Measurements from ENCODE around the gene RXFP1. TPM values are rescaled to one million over a fixed set of nuclear protein-coding genes. Genes with fewer than 3 reads are reported as not detected.

RXFP1 gene
- total RNA-seq, 4 donors from 2014 or later: not detected

DNA sequence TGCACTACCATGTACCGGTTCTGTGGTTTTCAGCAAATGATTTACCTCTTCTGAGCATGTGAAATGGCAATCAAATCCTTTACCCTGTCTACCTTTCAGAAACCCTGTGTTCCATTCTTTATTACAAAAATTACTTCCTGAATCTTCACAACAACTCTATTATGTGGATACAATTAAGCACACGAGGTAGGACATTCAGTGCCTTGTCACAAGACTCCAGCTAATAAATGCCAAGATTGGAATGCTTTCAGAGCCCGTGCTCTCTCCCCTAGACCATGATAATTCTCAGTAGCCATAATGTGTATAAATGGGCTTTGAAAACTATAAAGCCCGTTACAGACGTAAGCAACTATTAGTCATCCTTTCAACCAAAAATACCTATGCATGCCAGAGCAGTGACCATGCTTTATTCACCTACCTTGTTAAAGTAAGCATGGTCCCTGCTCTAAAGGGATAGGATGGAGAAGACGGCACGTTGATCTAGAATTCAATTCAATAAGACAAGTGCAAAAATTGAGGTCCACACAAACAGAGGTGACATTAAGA, 2.4 kb downstream of the RXFP1 start:
- TF ChIP-seq, protein P1, sequence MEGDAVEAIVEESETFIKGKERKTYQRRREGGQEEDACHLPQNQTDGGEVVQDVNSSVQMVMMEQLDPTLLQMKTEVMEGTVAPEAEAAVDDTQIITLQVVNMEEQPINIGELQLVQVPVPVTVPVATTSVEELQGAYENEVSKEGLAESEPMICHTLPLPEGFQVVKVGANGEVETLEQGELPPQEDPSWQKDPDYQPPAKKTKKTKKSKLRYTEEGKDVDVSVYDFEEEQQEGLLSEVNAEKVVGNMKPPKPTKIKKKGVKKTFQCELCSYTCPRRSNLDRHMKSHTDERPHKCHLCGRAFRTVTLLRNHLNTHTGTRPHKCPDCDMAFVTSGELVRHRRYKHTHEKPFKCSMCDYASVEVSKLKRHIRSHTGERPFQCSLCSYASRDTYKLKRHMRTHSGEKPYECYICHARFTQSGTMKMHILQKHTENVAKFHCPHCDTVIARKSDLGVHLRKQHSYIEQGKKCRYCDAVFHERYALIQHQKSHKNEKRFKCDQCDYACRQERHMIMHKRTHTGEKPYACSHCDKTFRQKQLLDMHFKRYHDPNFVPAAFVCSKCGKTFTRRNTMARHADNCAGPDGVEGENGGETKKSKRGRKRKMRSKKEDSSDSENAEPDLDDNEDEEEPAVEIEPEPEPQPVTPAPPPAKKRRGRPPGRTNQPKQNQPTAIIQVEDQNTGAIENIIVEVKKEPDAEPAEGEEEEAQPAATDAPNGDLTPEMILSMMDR (IDR thresholded peaks at IDR 0.05 in 4 of 5, conservative IDR thresholded peaks at IDR 0.05 in 1 of 5): no peak
- TF ChIP-seq POLR2A (IDR thresholded peaks at IDR 0.05): no peak
- no peaks in the 10 kb centered on the region for H3K4me1 ChIP-seq
- H3K27ac ChIP-seq: no peak overlapping the region
- ATAC-seq: no peak
- H3K36me3 ChIP-seq: no peaks in the 10 kb centered on the region
- no peak overlapping the region for H3K4me3 ChIP-seq
- DNase-seq: no peak
- intact Hi-C loops (cut with DNase I; ENCODE audit: low total_unique reads) (no loop called here), in situ Hi-C loops (cut with MboI; ENCODE audit: low sequenced_read_pairs in 4 of 4) (no loop called here)
- H3K27me3 ChIP-seq: no peaks in the 10 kb centered on the region
- no peaks in the 10 kb centered on the region for H3K9me3 ChIP-seq

DNA sequence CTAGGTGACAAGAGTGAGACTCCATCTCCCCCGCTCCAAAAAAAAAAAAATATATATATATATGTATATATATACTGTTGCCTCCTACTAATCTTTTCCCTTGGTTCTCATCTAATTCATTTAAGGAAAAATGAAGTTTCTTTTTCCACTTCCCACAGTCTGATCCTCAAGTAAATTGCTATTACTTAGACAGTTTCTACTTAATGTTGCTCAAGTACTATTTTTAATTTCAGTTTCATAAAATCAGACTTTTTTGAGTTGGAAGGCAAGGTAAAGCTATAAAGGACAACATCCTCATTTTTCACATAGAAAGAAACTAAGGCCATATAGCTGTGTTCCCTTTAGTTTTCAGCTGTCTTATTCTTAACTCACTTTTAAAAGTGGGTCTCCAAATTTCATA, 5.8 kb downstream of the RXFP1 start:
- in situ Hi-C loops (cut with MboI; ENCODE audit: low sequenced_read_pairs in 4 of 4): no loop called here
- Histone ChIP-seq H3K4me3 (no peak overlapping the region), H3K4me1 (no peaks in the 10 kb centered on the region), H3K27ac (no peak overlapping the region), H3K36me3 (no peaks in the 10 kb centered on the region), H3K27me3 (no peaks in the 10 kb centered on the region), H3K9me3 (no peaks in the 10 kb centered on the region)
- ATAC-seq (no peak), DNase-seq (no peak)
- TF ChIP-seq, protein P1 (IDR thresholded peaks at IDR 0.05 in 4 of 5, conservative IDR thresholded peaks at IDR 0.05 in 1 of 5): no peak
- intact Hi-C loops (cut with DNase I; ENCODE audit: low total_unique reads): no loop called here

DNA sequence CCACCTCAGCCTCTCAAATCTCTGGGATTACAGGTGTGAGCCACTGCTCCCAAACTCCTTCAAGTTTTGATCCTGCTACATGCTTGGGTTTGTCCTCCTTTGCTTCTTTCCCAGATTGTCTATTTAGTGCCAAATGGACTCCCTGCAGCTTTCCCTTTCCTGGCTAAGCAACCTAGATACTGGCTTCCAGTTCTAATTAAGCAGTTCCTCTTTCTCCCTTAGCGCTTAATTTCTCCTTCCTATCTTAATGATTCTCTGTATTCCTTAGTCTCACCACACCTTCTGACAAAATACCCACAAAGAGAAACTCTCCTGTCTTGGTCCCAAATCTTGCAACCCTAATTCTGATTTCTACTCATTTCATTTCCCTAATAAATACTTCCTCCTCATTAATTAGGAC, 7.8 kb downstream of the RXFP1 start:
- H3K9me3 ChIP-seq: no peaks in the 10 kb centered on the region
- no peak for ATAC-seq
- H3K27ac ChIP-seq: no peak overlapping the region
- TF ChIP-seq, protein P1 (IDR thresholded peaks at IDR 0.05 in 4 of 5, conservative IDR thresholded peaks at IDR 0.05 in 1 of 5): no peak
- no peak for TF ChIP-seq POLR2A (IDR thresholded peaks at IDR 0.05)
- in situ Hi-C loops (cut with MboI; ENCODE audit: low sequenced_read_pairs in 4 of 4) (no loop called here), intact Hi-C loops (cut with DNase I; ENCODE audit: low total_unique reads) (no loop called here)
- no peaks in the 10 kb centered on the region for H3K27me3 ChIP-seq
- H3K4me1 ChIP-seq: no peaks in the 10 kb centered on the region
- no peaks in the 10 kb centered on the region for H3K36me3 ChIP-seq
- H3K4me3 ChIP-seq: no peak overlapping the region
- no peak for DNase-seq

DNA sequence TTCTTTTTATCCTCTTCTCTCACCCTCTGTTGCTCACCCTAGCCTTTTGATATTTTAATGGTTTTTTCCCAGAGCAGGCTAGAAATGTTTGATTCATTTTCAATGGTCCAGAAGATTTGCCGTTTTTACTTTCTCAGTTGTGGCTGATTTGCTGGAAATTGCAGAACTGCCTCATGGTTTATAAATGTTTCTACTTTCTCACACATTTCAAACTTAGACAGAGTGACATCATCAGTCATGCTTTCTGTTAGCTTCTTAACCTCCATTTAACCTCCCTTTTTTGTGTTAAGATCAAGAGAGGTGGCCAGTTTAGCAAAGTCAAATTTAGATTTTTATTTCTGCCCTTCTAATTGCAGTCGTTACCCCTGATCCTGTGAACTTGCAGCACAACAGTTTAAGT, 8.7 kb downstream of the RXFP1 start:
- H3K27ac ChIP-seq: no peak overlapping the region
- no peaks in the 10 kb centered on the region for H3K9me3 ChIP-seq
- intact Hi-C loops (cut with DNase I; ENCODE audit: low total_unique reads) (no loop called here), in situ Hi-C loops (cut with MboI; ENCODE audit: low sequenced_read_pairs in 4 of 4) (no loop called here)
- H3K4me1 ChIP-seq: no peaks in the 10 kb centered on the region
- H3K36me3 ChIP-seq: no peaks in the 10 kb centered on the region
- TF ChIP-seq, protein P1 (IDR thresholded peaks at IDR 0.05 in 4 of 5, conservative IDR thresholded peaks at IDR 0.05 in 1 of 5): no peak
- no peak for TF ChIP-seq POLR2A (IDR thresholded peaks at IDR 0.05)
- no peak for DNase-seq
- no peaks in the 10 kb centered on the region for H3K27me3 ChIP-seq
- H3K4me3 ChIP-seq: no peak overlapping the region
- ATAC-seq: no peak

DNA sequence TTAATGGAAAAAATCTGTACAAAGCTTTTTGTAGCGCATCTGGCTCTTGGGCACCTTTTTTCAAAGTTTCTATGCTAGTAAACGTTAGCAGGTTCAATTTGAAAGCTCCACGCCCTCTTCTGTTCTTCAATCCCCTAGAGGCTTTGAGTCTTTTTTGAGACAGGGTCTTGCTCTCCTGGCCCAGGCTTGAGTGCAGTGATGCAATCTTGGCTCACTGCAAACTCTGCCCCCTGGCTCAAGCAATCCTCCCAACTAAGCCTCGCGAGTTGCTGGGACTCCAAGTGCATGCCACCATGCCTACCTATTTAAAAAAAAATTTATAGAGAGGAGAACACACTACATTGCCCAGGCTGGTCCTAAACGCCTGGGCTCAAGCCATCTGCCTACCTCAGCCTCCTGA, 9.2 kb downstream of the RXFP1 start:
- H3K27me3 ChIP-seq: no peaks in the 10 kb centered on the region
- H3K4me1 ChIP-seq: no peaks in the 10 kb centered on the region
- in situ Hi-C loops (cut with MboI; ENCODE audit: low sequenced_read_pairs in 4 of 4) (no loop called here), intact Hi-C loops (cut with DNase I; ENCODE audit: low total_unique reads) (no loop called here)
- no peaks in the 10 kb centered on the region for H3K36me3 ChIP-seq
- no peak for ATAC-seq
- H3K9me3 ChIP-seq: no peaks in the 10 kb centered on the region
- H3K4me3 ChIP-seq: no peak overlapping the region
- DNase-seq: no peak
- no peak overlapping the region for H3K27ac ChIP-seq
- no peak for TF ChIP-seq POLR2A (IDR thresholded peaks at IDR 0.05)
- TF ChIP-seq, protein P1 (IDR thresholded peaks at IDR 0.05 in 4 of 5, conservative IDR thresholded peaks at IDR 0.05 in 1 of 5): no peak
